K562 (cell line): ENCODE data around the gene TRIP12.

Experiments used
- CTCF ChIP-seq, 3 experiments: IDR thresholded peaks in 2 of 3; conservative IDR thresholded peaks in 1 of 3; 2 replicates each; pipeline ENCODE4 v1.5.1; 2011 to 2012; ENCODE audit warnings: low read length in 3 of 3, mild to moderate bottlenecking in 3 of 3, control low read depth in 2 of 3, improper control_type of control experiment in 1 of 3, inconsistent platforms in 1 of 3, low read depth in 1 of 3, mixed read lengths in 1 of 3, moderate library complexity in 1 of 3; ENCODE audit not compliant: insufficient read depth in 2 of 3
- E2F6 ChIP-seq, 2 experiments: IDR thresholded peaks; 2 replicates each; pipeline ENCODE4 v1.6.1; 2011; ENCODE audit warnings: borderline replicate concordance in 1 of 2, control low read depth in 1 of 2, low read depth in 1 of 2, low read length in 1 of 2, mild to moderate bottlenecking in 1 of 2, mixed read lengths in 1 of 2, moderate library complexity in 1 of 2; ENCODE audit not compliant: insufficient read depth in 1 of 2, insufficient read length in 1 of 2, poor library complexity in 1 of 2, severe bottlenecking in 1 of 2; ENCODE audit errors: extremely low read depth in 1 of 2
- KLF13 ChIP-seq: fragments of 450-650 bp; IDR thresholded peaks from 2 replicates; pipeline ENCODE4 v1.6.1; 2016; ENCODE audit warnings: missing genetic modification characterization, low read depth, mild to moderate bottlenecking, missing compliant biosample characterization, moderate library complexity, borderline replicate concordance
- NR2C2 ChIP-seq, 2 experiments: fragments of 200-800 bp in 1 of 2; sonication (Bioruptor generic) in 1 of 2; sonication (generic) in 1 of 2; formaldehyde crosslinking in 1 of 2; IDR thresholded peaks; 2 replicates each; pipeline versions ENCODE4 v1.6.1 to v1.8.0; 2016 to 2022; ENCODE audit warnings: mild to moderate bottlenecking in 1 of 2, missing compliant biosample characterization in 1 of 2, missing genetic modification characterization in 1 of 2, missing genetic modification reagents in 1 of 2
- POLR2A ChIP-seq: fragments of 450-650 bp; conservative IDR thresholded peaks from 2 replicates; pipeline ENCODE4 v1.6.1; 2016
- REST ChIP-seq, 2 experiments: fragments of 450-650 bp; formaldehyde crosslinking in 1 of 2; IDR thresholded peaks; 2 replicates each; pipeline versions ENCODE4 v1.4.0 to v1.6.1; 2014 to 2020; ENCODE audit warnings: mild to moderate bottlenecking in 2 of 2, borderline replicate concordance in 1 of 2, low read depth in 1 of 2
- SOX6 ChIP-seq: fragments of 450-650 bp; IDR thresholded peaks from 2 replicates; pipeline ENCODE4 v1.6.1; 2014; ENCODE audit warnings: mild to moderate bottlenecking
- TAF1 ChIP-seq: IDR thresholded peaks from 2 replicates; pipeline ENCODE4 v1.6.1; 2011; ENCODE audit warnings: mild to moderate bottlenecking, low read length, moderate library complexity; ENCODE audit not compliant: insufficient read depth, control insufficient read depth, severe bottlenecking; ENCODE audit errors: extremely low read depth
- TCF3 ChIP-seq: sonication (generic); formaldehyde crosslinking; IDR thresholded peaks from 2 replicates; pipeline ENCODE4 v1.4.0; 2020; ENCODE audit warnings: mild to moderate bottlenecking, missing genetic modification reagents
- ZBTB7A ChIP-seq: IDR thresholded peaks from 2 replicates; pipeline ENCODE4 v1.6.1; 2011; ENCODE audit warnings: low read depth, mild to moderate bottlenecking, low read length, moderate library complexity, borderline replicate concordance; ENCODE audit not compliant: control insufficient read depth
- ZFP1 ChIP-seq: fragments of 450-650 bp; formaldehyde crosslinking; IDR thresholded peaks from 2 replicates; pipeline ENCODE4 v1.4.0; 2020; ENCODE audit warnings: mild to moderate bottlenecking, mixed read lengths
- ZNF124 ChIP-seq: sonication (generic); formaldehyde crosslinking; IDR thresholded peaks from 2 replicates; pipeline ENCODE4 v1.8.1; 2022; ENCODE audit warnings: missing genetic modification reagents
- ZNF316 ChIP-seq: fragments of 450-650 bp; IDR thresholded peaks from 2 replicates; pipeline ENCODE4 v1.6.1; 2016

GRCh38 chr2:229947544-229947943, 25.7 kb upstream of the TRIP12 start:
- no peak for TF ChIP-seq SOX6
- no peak for TF ChIP-seq ZNF316
- no peak for TF ChIP-seq TCF3 (CRISPR knock-in tag)
- no peak for TF ChIP-seq ZNF124
- TF ChIP-seq REST (IDR thresholded peaks at IDR 0.05; ENCODE audit: borderline replicate concordance) = no peak
- no peak for TF ChIP-seq REST (CRISPR knock-in tag; IDR thresholded peaks at IDR 0.05; ENCODE audit: low read depth)
- no peak for TF ChIP-seq NR2C2 (CRISPR knock-in tag; IDR thresholded peaks at IDR 0.05)
- no peak for TF ChIP-seq NR2C2 (tag; IDR thresholded peaks at IDR 0.05)
- no peak for TF ChIP-seq ZBTB7A
- TF ChIP-seq TAF1 = no peak
- TF ChIP-seq ZFP1 (CRISPR knock-in tag) = no peak
- no peak for TF ChIP-seq CTCF (IDR thresholded peaks at IDR 0.05 in 2 of 3, conservative IDR thresholded peaks at IDR 0.05 in 1 of 3; ENCODE audit: insufficient read depth in 2 of 3, low read depth in 1 of 3, low read length in 3 of 3)
- no peak for TF ChIP-seq E2F6 (IDR thresholded peaks at IDR 0.05; ENCODE audit: borderline replicate concordance in 1 of 2, extremely low read depth in 1 of 2, insufficient read depth in 1 of 2, insufficient read length in 1 of 2, low read depth in 1 of 2, low read length in 1 of 2, poor library complexity in 1 of 2, severe bottlenecking in 1 of 2)
- TF ChIP-seq POLR2A = no peak
- TF ChIP-seq KLF13 (tag) = no peak
